Thoracic aorta (tissue), 2 donors: ENCODE measurements around the gene DGUOK. TPM values are rescaled to one million over a fixed set of nuclear protein-coding genes. Genes with fewer than 3 reads are reported as not detected.
"Not testable (repeated sequence)": the region's sequence is repeated elsewhere in the genome, so short reads cannot be mapped to it uniquely, and the experiment has no call there.

ENCODE experiments used
- ATAC-seq: fragments of 150-250 bp; one replicate; pipeline ENCODE4 v1.8.0; 2017; ENCODE audit warnings: low read depth; ENCODE audit not compliant: insufficient number of reproducible peaks, low FRiP score
- DNase-seq: peaks from one replicate; pipeline ENCODE4 v3.0.0-alpha.2; 2020; ENCODE audit warnings: low spot score
- H3K27ac ChIP-seq, 2 donors: fragments of 200-600 bp; sonication (generic); 1 replicate in 1 of 2; 2 replicates in 1 of 2; pipeline ENCODE4 v1.5.1; 2016; ENCODE audit warnings: mild to moderate bottlenecking in 2 of 2, moderate library complexity in 2 of 2
- H3K27me3 ChIP-seq: fragments of 200-600 bp; sonication (generic); replicated peaks from 2 replicates; pipeline ENCODE4 v1.6.0; 2016; ENCODE audit warnings: mild to moderate bottlenecking; ENCODE audit not compliant: insufficient read depth
- H3K36me3 ChIP-seq: fragments of 200-600 bp; sonication (generic); one replicate; pipeline ENCODE4 v1.5.1; 2016
- H3K4me1 ChIP-seq, 2 donors: fragments of 200-600 bp; sonication (generic); 1 replicate in 1 of 2; 2 replicates in 1 of 2; pipeline versions ENCODE4 v1.5.1 to v1.6.0; 2016; ENCODE audit warnings: low read depth in 2 of 2, mild to moderate bottlenecking in 1 of 2; ENCODE audit not compliant: control insufficient read depth in 1 of 2
- H3K4me3 ChIP-seq: fragments of 200-600 bp; sonication (generic); 2 replicates; pipeline ENCODE4 v1.5.1; 2016; ENCODE audit warnings: mild to moderate bottlenecking
- H3K9me3 ChIP-seq: fragments of 200-600 bp; sonication (generic); 2 replicates; pipeline ENCODE4 v1.5.1; 2016
- total RNA-seq, 2 donors: library from RNA; depleted of rRNA; stranded (reverse); fragments of >200 nt; gene quantifications; one replicate each; pipeline versions ENCODE4 v1.1.0 to v1.2.3, GENCODE V29; 2016
- TF ChIP-seq, protein P1 (sequence below): fragments of 200-600 bp; sonication (generic); IDR thresholded peaks from one replicate; pipeline ENCODE4 v1.5.1; 2019; ENCODE audit warnings: antibody characterized with exemption

The DGUOK gene
- 10 to 100 TPM; 20.8 to 36.2 TPM for total RNA-seq

DNA sequence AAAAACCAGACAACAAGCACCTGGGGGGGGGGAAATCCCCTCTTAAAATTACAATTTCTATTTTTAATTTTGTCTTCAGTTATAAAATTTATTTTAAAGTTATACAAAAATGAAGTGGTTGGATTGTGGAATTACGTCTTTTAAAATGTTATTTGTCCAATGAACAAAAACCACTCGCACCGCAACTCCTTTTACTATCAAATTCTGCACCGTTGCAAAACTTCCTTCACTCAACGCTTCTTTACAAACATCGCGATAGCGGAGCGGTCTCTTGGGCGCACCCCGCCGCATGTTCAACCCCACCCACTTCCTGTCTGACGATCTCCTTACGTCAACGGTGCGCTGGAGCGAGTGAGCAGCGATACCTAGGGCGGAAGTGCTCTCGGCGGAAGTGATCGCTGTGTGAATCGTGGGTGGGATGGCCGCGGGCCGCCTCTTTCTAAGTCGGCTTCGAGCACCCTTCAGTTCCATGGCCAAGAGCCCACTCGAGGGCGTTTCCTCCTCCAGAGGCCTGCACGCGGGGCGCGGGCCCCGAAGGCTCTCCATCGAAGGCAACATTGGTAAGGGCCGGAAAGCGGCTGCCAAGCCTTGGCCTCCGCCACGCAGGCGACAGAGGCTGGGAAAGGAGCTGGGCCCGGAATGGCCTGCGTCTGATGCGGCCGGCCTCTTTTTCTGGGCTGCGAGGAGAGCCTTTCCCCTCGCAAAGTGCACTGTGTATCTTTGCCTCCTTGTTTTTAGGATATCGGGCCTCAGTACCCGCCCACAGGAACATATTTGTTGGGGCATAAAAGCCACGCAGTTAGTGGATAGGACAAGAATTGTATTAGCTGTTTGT lies at the start of gene DGUOK:
Gene DGUOK (plus strand): TSS at position 388 of the 835 bp plus-strand sequence. CDS start 31 bp downstream, at position 419.
- ATAC-seq (peak; percentile 98), DNase-seq (peak; percentile 98)
- Histone ChIP-seq H3K27me3 (no peaks in the 10 kb centered on the region), H3K27ac (peak within 1 kb of the TSS; percentile 81 to 94), H3K9me3 (no peaks in the 10 kb centered on the region), H3K36me3 (no peaks in the 10 kb centered on the region), H3K4me3 (peak within 1 kb of the TSS; percentile 73), H3K4me1 (peaks cover 25 to 31% of the 10 kb centered on the region in 2 donors)
- TF ChIP-seq, protein P1, sequence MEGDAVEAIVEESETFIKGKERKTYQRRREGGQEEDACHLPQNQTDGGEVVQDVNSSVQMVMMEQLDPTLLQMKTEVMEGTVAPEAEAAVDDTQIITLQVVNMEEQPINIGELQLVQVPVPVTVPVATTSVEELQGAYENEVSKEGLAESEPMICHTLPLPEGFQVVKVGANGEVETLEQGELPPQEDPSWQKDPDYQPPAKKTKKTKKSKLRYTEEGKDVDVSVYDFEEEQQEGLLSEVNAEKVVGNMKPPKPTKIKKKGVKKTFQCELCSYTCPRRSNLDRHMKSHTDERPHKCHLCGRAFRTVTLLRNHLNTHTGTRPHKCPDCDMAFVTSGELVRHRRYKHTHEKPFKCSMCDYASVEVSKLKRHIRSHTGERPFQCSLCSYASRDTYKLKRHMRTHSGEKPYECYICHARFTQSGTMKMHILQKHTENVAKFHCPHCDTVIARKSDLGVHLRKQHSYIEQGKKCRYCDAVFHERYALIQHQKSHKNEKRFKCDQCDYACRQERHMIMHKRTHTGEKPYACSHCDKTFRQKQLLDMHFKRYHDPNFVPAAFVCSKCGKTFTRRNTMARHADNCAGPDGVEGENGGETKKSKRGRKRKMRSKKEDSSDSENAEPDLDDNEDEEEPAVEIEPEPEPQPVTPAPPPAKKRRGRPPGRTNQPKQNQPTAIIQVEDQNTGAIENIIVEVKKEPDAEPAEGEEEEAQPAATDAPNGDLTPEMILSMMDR = no peak

DNA sequence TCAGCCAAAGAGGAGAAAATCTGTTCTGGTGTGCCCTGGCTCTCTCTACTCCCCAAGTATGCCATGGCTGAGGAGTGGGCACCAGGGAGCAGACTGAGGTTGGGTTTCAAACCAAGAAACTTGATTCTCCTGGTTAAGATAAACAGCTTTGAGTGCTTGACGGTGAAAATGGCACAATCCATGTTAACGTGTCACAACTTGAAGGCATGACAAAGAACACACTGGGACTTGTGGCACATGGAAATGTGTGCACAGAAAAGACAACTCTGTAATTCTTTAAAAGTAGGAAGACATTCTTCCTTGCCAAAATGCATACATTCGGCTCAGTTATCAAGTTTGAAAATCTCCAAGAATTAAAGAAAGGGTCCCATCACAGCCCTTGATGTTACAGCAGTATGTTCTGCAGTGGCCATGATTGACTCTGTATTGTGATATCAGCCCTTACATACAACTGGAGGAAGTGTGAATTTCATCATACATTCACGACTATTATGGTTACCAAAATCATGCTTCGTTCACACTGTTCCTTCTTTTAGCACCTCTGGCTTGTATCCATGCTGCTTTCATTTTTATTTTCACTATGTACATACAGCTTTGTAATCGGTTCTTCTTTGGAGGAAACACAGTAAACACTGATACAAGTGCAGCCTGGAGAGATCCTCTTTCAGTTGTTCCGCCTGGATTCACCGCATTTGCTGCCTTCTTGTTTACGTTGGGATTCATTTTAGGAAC lies 49.4 kb upstream of the DGUOK start:
- DNase-seq (no peak), ATAC-seq (no peak)
- Histone ChIP-seq H3K27me3 (no peaks in the 10 kb centered on the region), H3K9me3 (no peaks in the 10 kb centered on the region), H3K27ac (no peak overlapping the region), H3K36me3 (no peaks in the 10 kb centered on the region), H3K4me3 (no peak overlapping the region), H3K4me1 (no peaks in the 10 kb centered on the region)
- TF ChIP-seq, protein P1 = no peak

GRCh38 chr2:73877984-73878383 lies 48.7 kb upstream of the DGUOK start:
- not testable (repeated sequence) for DNase-seq, H3K4me3 ChIP-seq, ATAC-seq

DNA sequence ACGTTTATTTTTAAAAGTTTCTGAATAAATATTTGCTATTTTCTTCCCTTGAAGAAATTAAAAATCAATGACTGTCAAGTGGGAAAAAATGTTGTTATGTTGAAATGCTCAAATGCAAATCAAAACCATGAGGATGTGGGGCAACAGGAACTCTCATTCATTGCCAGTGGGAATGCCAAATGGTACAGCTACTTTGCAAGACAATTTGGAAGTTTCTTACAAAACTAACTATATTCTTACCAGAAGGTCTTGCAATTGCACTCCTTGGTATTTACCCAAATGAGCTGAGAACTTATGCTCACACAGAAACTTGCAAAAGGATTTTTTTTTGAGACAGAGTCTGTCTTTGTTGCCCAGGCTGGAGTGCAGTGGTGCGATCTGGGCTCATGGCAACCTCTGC lies 41.3 kb upstream of the DGUOK start:
- Histone ChIP-seq H3K9me3 (no peaks in the 10 kb centered on the region), H3K4me3 (no peak overlapping the region), H3K36me3 (no peaks in the 10 kb centered on the region), H3K4me1 (peaks cover 0 to 1% of the 10 kb centered on the region in 2 donors), H3K27ac (no peak overlapping the region), H3K27me3 (no peaks in the 10 kb centered on the region)
- DNase-seq (no peak), ATAC-seq (no peak)
- TF ChIP-seq, protein P1 = no peak

More at GRCh38 chr2:73877984-73878383, 48.7 kb upstream of the DGUOK start:
- not testable (repeated sequence) for H3K4me1 ChIP-seq, H3K9me3 ChIP-seq, H3K27ac ChIP-seq, H3K36me3 ChIP-seq, H3K27me3 ChIP-seq

DNA sequence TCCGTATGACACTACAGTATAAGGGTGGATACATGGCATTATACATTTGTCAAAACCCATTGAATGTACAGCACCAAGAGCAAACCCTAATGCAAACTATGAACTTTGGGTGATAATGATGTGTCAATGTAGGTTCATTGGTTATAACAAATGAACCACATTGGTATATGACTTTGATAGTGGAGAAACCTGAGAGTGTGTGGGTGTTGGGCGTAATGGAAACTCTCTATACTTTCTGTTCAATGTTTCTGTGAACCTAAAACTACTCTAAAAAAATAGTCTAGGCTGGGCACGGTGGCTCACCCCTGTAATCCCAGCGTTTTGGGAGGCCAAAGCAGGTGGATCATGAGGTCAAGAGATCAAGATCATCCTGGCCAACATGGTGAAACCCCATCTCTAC lies 40.3 kb upstream of the DGUOK start:
- Histone ChIP-seq H3K9me3 (no peaks in the 10 kb centered on the region), H3K4me1 (peaks cover 0 to 11% of the 10 kb centered on the region in 2 donors), H3K27ac (no peak overlapping the region), H3K36me3 (no peaks in the 10 kb centered on the region), H3K4me3 (no peak overlapping the region), H3K27me3 (no peaks in the 10 kb centered on the region)
- DNase-seq (no peak), ATAC-seq (no peak)
- TF ChIP-seq, protein P1 = no peak

- not testable (repeated sequence) for H3K9me3 ChIP-seq, H3K36me3 ChIP-seq, H3K27me3 ChIP-seq, DNase-seq, ATAC-seq, H3K27ac ChIP-seq, H3K4me3 ChIP-seq
- peaks cover 3 to 25% of the 10 kb centered on the region in 2 donors for H3K4me1 ChIP-seq
Observed at GRCh38 chr2:73887596-73888353, 38.9 kb upstream of the DGUOK start.
